Measurements from ENCODE around the gene CDCA7L.

DNA sequence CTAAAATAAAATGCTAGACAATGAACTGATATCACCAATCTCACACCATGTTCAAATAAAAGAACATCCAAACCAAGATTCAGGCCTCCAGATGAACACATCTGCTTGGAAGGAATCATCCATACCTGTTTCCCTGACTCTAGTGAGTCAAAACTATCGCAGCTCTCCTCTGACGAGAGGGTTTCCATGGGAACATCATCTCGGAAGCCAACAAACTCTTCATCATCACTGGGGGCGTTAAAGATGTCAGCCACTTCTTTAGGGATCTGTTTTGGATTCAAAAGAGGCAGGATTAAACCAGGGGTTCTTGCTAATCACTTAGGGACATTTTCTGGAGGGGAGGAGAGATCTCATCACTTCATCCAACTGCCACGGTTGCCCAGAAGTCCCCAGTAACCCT is 29.1 kb downstream of the CDCA7L start:
- TF ChIP-seq CTCF (IDR thresholded peaks at IDR 0.05): no peak
- no peak for TF ChIP-seq POLR2A (IDR thresholded peaks at IDR 0.05)
